ENCODE data around the gene ASPDH. TPM values are rescaled to one million over a fixed set of nuclear protein-coding genes. Genes with fewer than 3 reads are reported as not detected.

ASPDH gene
- total and polyA plus RNA-seq, 8 donors = 0.74 to 2.6 (median 1.3) TPM; not detected in 2

DNA sequence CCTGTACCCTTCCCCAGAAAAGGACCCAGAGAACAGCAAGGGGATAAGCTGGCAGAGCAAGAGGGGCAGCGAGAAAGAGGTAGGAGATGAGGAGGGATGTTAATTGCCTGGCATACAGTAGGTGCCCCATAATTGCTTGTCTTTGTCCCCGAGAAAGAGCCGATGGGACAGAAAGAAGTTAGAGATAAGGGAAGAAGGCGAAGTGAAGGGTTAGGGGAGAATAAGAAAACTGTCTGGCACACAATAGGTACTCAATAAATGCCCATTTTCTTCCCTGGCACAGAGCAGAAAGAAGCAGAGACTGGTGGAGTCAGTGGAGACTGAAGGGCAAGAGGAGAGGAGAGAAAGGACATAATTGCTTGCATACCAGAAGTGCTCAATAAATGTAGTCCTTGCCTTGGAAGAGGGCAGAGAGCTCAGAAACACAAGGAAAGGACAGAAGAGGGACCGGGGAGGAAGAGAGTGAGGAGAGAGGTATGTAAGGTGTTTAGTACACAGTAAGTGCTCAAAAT is 18.6 kb downstream of the ASPDH start:
- Histone ChIP-seq H3K27ac (no peak overlapping the region), H3K36me3 (no peaks in the 10 kb centered on the region), H3K4me1 (peaks cover 0 to 18% of the 10 kb centered on the region in 2 donors), H3K4me3 (no peak overlapping the region), H3K9me3 (no peaks in the 10 kb centered on the region), H3K27me3 (no peaks in the 10 kb centered on the region)
- DNase-seq = no peak
- intact Hi-C loops (cut with DNase I) = no loop called here
- no peak for ATAC-seq
- TF ChIP-seq, protein P1, sequence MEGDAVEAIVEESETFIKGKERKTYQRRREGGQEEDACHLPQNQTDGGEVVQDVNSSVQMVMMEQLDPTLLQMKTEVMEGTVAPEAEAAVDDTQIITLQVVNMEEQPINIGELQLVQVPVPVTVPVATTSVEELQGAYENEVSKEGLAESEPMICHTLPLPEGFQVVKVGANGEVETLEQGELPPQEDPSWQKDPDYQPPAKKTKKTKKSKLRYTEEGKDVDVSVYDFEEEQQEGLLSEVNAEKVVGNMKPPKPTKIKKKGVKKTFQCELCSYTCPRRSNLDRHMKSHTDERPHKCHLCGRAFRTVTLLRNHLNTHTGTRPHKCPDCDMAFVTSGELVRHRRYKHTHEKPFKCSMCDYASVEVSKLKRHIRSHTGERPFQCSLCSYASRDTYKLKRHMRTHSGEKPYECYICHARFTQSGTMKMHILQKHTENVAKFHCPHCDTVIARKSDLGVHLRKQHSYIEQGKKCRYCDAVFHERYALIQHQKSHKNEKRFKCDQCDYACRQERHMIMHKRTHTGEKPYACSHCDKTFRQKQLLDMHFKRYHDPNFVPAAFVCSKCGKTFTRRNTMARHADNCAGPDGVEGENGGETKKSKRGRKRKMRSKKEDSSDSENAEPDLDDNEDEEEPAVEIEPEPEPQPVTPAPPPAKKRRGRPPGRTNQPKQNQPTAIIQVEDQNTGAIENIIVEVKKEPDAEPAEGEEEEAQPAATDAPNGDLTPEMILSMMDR (IDR thresholded peaks at IDR 0.05) = no peak

DNA sequence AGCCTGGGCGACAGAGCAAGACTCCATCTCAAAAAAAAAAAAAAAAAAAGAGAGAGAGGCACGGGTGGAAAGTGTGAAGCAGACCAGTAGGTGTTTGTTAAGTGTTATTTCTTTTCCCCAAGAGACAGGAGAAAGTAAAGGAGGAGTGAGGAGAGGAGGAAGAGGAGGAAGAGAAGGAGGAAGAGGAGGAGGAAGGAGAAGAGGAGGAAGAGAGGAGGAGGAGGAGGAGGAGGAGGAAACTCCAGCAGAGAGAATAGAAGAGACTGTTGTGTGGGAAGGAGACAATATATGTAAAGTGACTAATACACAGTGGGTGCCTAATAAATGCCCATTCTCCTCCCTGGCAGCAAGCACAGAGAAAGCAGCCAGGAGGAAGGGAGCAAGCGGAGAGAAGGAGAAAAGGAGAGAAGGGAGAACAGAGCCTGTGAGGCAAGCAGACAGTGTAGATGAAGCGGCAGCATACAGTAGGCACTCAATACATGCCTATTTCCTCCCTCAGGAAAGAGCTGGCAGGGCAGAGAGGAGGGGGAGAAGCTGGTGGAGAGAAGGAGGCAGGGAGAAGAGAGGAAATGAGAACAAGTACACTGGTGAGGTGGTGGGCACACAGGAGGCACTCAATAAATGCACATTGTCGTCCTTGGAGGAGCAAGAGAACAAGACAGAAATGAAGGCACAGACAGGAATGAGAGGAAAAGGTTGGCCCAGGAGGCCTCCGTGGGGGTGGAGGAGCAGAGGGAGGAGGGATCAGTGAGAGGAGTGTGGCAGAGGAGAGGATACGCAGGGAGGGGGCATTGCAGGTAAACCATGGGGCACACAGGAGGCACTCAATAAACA is 19.3 kb downstream of the ASPDH start:
- no peaks in the 10 kb centered on the region for H3K27me3 ChIP-seq
- H3K27ac ChIP-seq = no peak overlapping the region
- H3K36me3 ChIP-seq = no peaks in the 10 kb centered on the region
- H3K4me3 ChIP-seq = no peak overlapping the region
- H3K4me1 ChIP-seq = peaks cover 0 to 18% of the 10 kb centered on the region in 2 donors
- H3K9me3 ChIP-seq = no peaks in the 10 kb centered on the region
- ATAC-seq = no peak
- intact Hi-C loops (cut with DNase I) = no loop called here
- TF ChIP-seq, protein P1 (IDR thresholded peaks at IDR 0.05) = no peak
- DNase-seq = peak in 1 of 4 donors; percentile 11

DNA sequence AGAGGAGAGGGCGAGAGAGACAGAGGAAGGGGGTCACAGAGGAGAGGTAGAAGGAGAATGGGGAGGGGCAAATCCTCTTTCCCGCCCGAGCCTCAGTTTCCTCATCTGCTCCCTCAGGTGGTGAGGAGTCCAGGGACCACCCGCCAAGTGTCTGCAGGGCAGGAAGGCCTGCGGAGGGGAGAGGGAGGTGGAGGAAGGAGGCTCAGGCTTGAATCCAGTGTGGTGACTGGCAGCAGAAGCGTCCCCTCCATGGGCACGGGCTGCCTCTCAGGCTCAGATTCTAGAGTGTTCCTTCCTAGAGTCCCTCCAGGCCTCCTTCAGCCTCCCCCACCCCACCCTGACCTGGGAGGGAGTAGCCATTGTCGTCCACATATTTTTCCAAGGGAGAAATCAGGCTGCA is 20.5 kb downstream of the ASPDH start:
- TF ChIP-seq, protein P1 (IDR thresholded peaks at IDR 0.05) = no peak
- intact Hi-C loops (cut with DNase I) = no loop called here

DNA sequence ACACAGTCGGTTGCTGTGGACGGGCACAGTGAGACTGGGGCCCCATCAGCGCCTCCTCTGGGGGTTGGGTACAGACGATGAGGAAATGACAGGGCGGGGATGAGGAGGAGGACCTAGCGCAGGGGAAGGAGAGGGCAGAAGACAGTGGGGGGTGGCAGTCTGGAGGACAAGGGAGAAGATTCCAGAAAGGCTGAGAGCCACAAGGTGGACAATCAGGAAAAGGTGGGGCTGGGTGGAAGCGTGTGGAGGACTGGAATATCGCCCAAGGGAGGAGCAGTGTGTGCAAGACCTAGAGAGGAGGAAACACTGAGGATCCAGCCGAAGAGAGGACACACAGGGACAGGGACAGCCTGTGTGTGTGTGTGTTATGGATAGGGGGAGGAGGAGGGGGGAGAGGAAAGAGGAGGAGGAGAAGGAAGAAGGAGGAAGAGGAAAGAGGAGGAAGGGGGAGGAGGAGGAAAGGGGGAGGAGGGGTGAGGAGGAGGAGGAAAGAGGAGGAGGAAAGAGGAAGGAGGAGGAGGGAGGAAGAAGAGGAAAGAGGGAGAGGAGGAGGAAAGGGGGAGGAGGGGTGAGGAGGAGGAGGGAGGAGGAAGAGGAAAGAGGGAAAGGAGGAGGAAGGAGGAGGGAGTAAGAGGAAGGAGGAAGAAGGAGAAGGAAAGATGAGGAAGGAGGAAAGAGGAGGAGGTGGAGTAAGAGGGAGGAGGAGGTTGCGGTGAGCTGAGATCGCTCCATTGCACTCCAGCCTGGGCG is 21.2 kb downstream of the ASPDH start:
- intact Hi-C loops (cut with DNase I) = no loop called here
- Histone ChIP-seq H3K27me3 (peaks cover 0 to 4% of the 10 kb centered on the region in 2 donors), H3K27ac (no peak overlapping the region), H3K9me3 (no peaks in the 10 kb centered on the region), H3K36me3 (no peaks in the 10 kb centered on the region), H3K4me3 (no peak overlapping the region), H3K4me1 (peaks cover 0 to 22% of the 10 kb centered on the region in 2 donors)
- ATAC-seq = peak; percentile 46
- TF ChIP-seq, protein P1 (IDR thresholded peaks at IDR 0.05) = no peak
- no peak for DNase-seq

More for the DNA sequence above, 20.5 kb downstream of the ASPDH start:
- Histone ChIP-seq H3K36me3 (no peaks in the 10 kb centered on the region), H3K27me3 (no peaks in the 10 kb centered on the region), H3K27ac (no peak overlapping the region), H3K4me1 (peaks cover 0 to 18% of the 10 kb centered on the region in 2 donors), H3K4me3 (no peak overlapping the region), H3K9me3 (no peaks in the 10 kb centered on the region)
- no peak for DNase-seq
- ATAC-seq = no peak

DNA sequence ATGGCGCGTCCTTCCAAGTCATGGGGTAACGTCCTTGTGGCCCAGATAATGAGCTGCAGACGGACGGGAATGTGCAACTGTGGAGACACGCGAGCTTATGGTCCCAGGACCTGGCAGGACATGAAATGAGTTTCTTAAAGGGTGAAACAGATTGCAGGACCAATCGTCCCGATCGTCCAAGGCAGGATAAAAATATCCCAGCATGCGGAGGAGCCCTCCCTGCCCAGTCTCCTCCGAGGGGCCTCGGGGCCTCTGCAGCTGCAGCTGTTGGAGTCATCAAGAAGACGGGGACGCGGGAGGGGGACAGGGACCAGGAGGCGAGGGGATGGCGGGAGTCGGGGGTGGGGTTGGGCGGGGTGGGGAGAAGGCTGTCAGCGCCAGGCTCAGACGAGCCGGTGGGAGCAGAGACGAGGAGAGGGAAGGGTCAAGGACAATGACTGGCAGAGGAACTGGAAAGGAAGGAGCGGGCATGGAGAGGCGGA is 22.7 kb downstream of the ASPDH start:
- no peak for ATAC-seq
- intact Hi-C loops (cut with DNase I) = no loop called here

More for the DNA sequence above, 22.7 kb downstream of the ASPDH start:
- H3K9me3 ChIP-seq = no peaks in the 10 kb centered on the region
- DNase-seq = no peak
- peaks cover 0 to 28% of the 10 kb centered on the region in 2 donors for H3K4me1 ChIP-seq
- TF ChIP-seq, protein P1 (IDR thresholded peaks at IDR 0.05) = no peak
- H3K27ac ChIP-seq = no peak overlapping the region
- H3K36me3 ChIP-seq = no peaks in the 10 kb centered on the region
- peaks cover 0 to 9% of the 10 kb centered on the region in 2 donors for H3K27me3 ChIP-seq
- no peak overlapping the region for H3K4me3 ChIP-seq
